Left lung (tissue), 10 donors: ENCODE data around the gene LRP10. TPM values are rescaled to one million over a fixed set of nuclear protein-coding genes. Genes with fewer than 3 reads are reported as not detected.

Experiments used
- ATAC-seq: fragments of 200-7000 bp; cut with Tn5 transposase; one replicate; pipeline ENCODE4 v1.9.1; 2020; ENCODE audit warnings: moderate library complexity
- DNase-seq, 4 donors: peaks; one replicate each; pipeline ENCODE4 v3.0.0-alpha.2; 2013 to 2020
- H3K27ac ChIP-seq, 2 donors: fragments of 200-600 bp; sonication (generic) in 1 of 2; one replicate each; pipeline versions ENCODE4 v1.5.0 to v1.8.0; 2020 to 2021
- H3K27me3 ChIP-seq, 2 donors: fragments of 200-600 bp; sonication (generic) in 1 of 2; one replicate each; pipeline versions ENCODE4 v1.5.0 to v1.8.0; 2020 to 2021
- H3K36me3 ChIP-seq, 2 donors: fragments of 200-600 bp; sonication (generic) in 1 of 2; one replicate each; pipeline versions ENCODE4 v1.5.0 to v1.8.0; 2020 to 2021
- H3K4me1 ChIP-seq, 2 donors: fragments of 200-600 bp; one replicate each; pipeline ENCODE4 v1.8.0; 2021
- H3K4me3 ChIP-seq, 2 donors: fragments of 200-600 bp; sonication (generic) in 1 of 2; one replicate each; pipeline versions ENCODE4 v1.5.0 to v1.8.0; 2020 to 2021; ENCODE audit warnings: mild to moderate bottlenecking in 1 of 2
- H3K9me3 ChIP-seq, 2 donors: fragments of 200-600 bp; sonication (generic) in 1 of 2; one replicate each; pipeline versions ENCODE4 v1.5.0 to v1.8.0; 2020 to 2021
- intact Hi-C, 2 donors: fragments of 100-400 bp; cut with DNase I; formaldehyde crosslinking; loops; one replicate each; pipeline versions ENCODE4 v1.11.2 to v1.14.2; 2022
- polyA plus RNA-seq, 6 donors: library from polyadenylated mRNA; unstranded; fragments of 120-200 nt; gene quantifications; one replicate each; pipeline ENCODE4 v1.2.1, GENCODE V29; 2013; ENCODE audit not compliant: insufficient read length in 6 of 6
- total RNA-seq, 2 donors: library from RNA; stranded (reverse); fragmentation: NEBNext Ultra II Directional; extraction: Animal tissue kit (Norgen Biotek cat#: 25700); gene quantifications; one replicate each; pipeline ENCODE4 v1.2.1, GENCODE V29; 2021
- TF ChIP-seq, protein P1 (sequence below), 2 donors: fragments of 200-600 bp; sonication (generic) in 1 of 2; IDR thresholded peaks; one replicate each; pipeline versions ENCODE4 v1.5.0 to v1.8.0; 2021; ENCODE audit warnings: antibody characterized with exemption in 2 of 2
- donor health status: DM: no; HTN: yes; CAD: no.
- donor health status: DM: no; HTN: no; CAD: no.

LRP10 gene
- total and polyA plus RNA-seq, 8 donors = 49.3 to 147 (median 58.5) TPM

DNA sequence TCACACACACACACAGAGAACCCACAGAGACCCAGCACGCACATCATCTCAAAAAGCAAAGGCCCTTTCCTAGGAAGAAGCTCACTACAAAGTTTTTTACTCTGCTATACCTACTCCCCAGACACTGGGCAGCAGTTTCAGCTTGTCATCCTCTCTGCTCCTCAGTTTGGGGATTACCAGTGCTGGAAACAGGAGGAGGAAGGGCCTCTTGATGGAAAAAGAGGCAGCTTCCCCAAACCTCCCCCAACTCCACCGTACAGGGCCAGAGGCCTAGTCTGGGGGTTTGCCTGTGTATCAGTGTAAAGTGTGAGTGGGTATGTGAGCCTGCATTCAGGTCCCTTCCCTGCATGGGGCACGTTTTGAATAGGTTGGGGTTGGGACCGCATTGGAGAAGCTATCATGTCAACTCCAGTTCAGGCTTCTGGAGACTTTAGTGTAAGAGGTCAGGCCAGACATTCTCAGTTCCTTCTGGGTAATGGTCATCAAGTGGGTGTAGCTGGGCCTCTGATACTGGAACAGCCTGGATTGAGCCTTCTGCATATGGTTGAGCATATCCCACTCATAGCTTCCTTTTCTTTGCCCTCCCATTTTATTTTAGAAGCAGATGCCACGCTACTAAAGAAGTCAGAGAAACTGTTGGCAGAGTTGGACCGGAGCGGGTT, 12.7 kb downstream of the LRP10 start:
- no peak for DNase-seq
- H3K27me3 ChIP-seq = peaks cover 0 to 27% of the 10 kb centered on the region in 2 donors
- peaks cover 0 to 6% of the 10 kb centered on the region in 2 donors for H3K36me3 ChIP-seq
- no peak overlapping the region for H3K4me3 ChIP-seq
- TF ChIP-seq, protein P1, sequence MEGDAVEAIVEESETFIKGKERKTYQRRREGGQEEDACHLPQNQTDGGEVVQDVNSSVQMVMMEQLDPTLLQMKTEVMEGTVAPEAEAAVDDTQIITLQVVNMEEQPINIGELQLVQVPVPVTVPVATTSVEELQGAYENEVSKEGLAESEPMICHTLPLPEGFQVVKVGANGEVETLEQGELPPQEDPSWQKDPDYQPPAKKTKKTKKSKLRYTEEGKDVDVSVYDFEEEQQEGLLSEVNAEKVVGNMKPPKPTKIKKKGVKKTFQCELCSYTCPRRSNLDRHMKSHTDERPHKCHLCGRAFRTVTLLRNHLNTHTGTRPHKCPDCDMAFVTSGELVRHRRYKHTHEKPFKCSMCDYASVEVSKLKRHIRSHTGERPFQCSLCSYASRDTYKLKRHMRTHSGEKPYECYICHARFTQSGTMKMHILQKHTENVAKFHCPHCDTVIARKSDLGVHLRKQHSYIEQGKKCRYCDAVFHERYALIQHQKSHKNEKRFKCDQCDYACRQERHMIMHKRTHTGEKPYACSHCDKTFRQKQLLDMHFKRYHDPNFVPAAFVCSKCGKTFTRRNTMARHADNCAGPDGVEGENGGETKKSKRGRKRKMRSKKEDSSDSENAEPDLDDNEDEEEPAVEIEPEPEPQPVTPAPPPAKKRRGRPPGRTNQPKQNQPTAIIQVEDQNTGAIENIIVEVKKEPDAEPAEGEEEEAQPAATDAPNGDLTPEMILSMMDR (IDR thresholded peaks at IDR 0.05) = no peak
- H3K4me1 ChIP-seq = peaks cover 0 to 15% of the 10 kb centered on the region in 2 donors
- intact Hi-C loops = no loop called here
- H3K27ac ChIP-seq = no peak overlapping the region
- ATAC-seq = no peak
- H3K9me3 ChIP-seq = no peaks in the 10 kb centered on the region

DNA sequence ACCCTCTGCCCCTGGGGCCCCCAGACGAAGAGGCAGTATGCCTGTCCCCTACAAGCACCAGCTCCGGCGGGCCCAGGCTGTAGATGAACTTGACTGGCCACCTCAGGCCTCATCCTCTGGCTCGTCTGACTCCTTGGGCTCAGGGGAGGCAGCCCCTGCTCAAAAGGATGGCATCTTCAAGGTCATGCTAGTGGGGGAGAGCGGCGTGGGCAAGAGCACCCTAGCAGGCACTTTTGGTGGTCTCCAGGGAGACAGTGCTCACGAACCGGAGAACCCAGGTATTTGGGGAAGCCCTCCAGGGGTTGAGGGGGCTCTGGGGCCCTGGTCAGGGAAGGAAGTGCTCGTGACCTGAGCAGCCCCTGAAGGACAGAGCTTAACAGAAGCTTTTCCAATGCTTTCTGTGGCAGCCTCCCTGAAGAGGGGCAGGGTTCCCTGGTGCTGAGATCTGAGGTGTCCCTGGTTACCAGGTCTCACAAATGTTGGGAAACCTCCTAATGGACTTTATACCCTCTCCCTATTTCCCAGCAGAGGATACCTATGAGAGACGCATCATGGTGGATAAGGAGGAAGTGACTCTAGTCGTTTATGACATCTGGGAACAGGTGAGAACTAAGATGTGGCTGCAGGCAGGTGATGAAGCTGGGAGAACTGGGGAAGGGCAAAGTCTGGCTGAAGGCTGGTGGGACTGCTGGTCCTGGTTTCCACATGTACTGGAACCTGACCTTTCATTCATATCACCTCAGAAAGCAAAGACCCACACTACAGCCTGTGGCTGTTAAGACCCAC, 13.4 kb downstream of the LRP10 start:
- Histone ChIP-seq H3K27ac (no peak overlapping the region), H3K4me1 (peaks cover 0 to 15% of the 10 kb centered on the region in 2 donors), H3K4me3 (no peak overlapping the region), H3K36me3 (no peaks in the 10 kb centered on the region), H3K9me3 (no peaks in the 10 kb centered on the region), H3K27me3 (peaks cover 0 to 27% of the 10 kb centered on the region in 2 donors)
- DNase-seq (no peak), ATAC-seq (no peak)
- intact Hi-C loops = no loop called here
- TF ChIP-seq, protein P1 (IDR thresholded peaks at IDR 0.05) = no peak

DNA sequence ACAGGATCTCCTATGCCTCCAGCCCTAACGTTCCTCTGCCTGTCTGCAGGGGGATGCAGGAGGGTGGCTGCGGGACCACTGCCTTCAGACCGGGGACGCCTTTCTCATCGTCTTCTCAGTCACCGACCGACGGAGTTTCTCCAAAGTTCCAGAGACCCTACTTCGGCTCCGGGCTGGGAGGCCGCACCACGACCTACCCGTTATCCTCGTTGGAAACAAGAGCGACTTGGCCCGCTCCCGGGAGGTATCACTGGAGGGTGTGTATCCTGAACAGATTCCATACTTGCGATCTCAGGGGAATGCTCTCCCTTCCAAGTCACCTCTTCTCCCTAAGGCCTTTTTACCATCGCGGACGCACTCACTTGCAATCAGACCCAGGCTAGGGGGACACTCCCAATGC, 14.4 kb downstream of the LRP10 start:
- TF ChIP-seq, protein P1 (IDR thresholded peaks at IDR 0.05) = no peak
- Histone ChIP-seq H3K27ac (no peak overlapping the region), H3K4me3 (peak overlapping the region in 1 of 2 donors; percentile 49), H3K36me3 (no peaks in the 10 kb centered on the region), H3K27me3 (peaks cover 0 to 27% of the 10 kb centered on the region in 2 donors), H3K4me1 (peaks cover 0 to 15% of the 10 kb centered on the region in 2 donors), H3K9me3 (no peaks in the 10 kb centered on the region)
- ATAC-seq (no peak), DNase-seq (no peak)
- intact Hi-C loops = no loop called here

DNA sequence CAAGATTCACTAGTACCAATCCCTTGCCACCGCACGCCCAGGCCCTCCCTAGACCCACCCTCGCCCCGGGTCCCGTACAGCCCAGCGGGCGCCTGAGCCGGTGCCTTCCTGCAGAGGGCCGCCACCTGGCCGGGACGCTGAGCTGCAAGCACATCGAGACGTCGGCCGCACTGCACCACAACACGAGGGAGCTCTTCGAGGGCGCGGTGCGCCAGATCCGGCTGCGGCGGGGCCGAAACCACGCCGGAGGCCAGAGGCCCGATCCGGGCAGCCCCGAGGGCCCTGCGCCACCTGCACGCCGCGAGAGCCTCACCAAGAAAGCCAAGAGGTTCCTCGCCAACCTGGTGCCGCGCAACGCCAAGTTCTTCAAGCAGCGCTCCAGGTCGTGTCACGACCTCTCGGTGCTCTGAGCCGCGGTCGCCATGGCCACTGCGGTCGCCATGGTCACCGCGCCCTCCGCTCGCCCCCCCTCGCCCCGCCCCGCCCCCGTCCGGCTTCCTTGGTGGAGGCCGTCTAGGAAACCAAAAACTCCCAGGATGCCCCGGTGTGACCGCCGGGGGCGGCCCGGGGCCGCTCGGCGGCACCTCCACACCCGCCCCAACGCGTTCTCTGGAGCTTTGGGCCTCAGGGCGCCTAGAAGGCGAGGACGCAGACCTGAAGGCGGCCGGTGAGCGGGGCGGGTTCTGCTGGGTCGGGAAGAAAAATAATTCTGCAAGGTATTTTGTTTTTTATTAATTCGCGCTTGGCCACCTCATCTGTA, 15.1 kb downstream of the LRP10 start:
- intact Hi-C loops = no loop called here
- Histone ChIP-seq H3K4me3 (peak overlapping the region; percentile 43 to 49), H3K9me3 (no peaks in the 10 kb centered on the region), H3K27ac (peak overlapping the region; percentile 60 to 70), H3K36me3 (no peaks in the 10 kb centered on the region), H3K27me3 (peaks cover 0 to 27% of the 10 kb centered on the region in 2 donors), H3K4me1 (peaks cover 0 to 15% of the 10 kb centered on the region in 2 donors)
- DNase-seq (peak; percentile 46 to 89 (median 78)), ATAC-seq (peak; percentile 91)
- TF ChIP-seq, protein P1 (IDR thresholded peaks at IDR 0.05) = no peak
